Stimulated activated CD8-positive, alpha-beta memory T cell treated with anti-CD3 and anti-CD28 coated beads, Interleukin-12 subunit alpha, Interleukin-12 subunit beta, amount 100 ng/mL, for 4 hours (primary cell): ENCODE data around the gene HMBS.
"Not testable (repeated sequence)": the region's sequence is repeated elsewhere in the genome, so short reads cannot be mapped to it uniquely, and the experiment has no call there.

Experiments used
- DNase-seq: peaks from one replicate; pipeline ENCODE4 v3.0.0-alpha.2; 2020; ENCODE audit warnings: low read depth

HMBS gene

GRCh38 chr11:119100994-119101758, 16.5 kb downstream of the HMBS start:
- DNase-seq: no peak

DNA sequence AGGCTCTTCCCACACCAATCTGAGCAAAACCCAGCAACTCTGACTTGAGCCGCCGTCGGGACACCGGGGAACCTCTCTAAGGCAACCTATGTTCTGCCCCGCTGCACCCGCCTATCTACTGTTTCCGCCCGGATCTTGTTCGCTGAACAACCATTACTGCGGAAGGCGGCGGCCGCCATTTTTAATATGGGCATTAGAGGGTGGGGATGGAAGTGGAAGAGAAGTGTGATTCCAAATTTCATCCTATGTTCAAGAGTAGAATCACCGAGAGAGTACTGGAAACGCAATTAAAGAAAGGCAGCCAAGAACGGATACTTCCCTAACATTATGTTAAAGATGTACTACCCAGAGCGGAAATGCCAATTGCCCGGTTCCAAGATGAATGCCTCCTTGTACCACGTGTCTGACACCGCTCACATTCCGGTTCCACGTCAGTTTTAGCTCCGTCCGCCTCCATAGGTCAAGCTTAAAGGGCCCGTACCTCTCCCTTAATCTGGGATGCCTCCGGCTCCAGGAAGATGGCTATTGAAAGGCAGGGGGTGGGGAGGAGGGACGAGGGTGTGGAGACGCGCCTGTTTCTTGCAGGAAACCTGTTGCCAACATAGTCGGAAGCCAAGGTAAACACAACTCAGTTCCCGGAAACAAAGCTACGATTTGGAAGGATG, 17.2 kb downstream of the HMBS start, which contains the start of gene DPAGT1:
Gene DPAGT1 (minus strand): TSS at position 95 of the 665 bp plus-strand sequence. CDS start 198 bp downstream, outside the sequence.
- DNase-seq: peak; percentile 69

- DNase-seq: not testable (repeated sequence)
These were observed 18.5 kb downstream of the HMBS start for GRCh38 chr11:119103161-119103664.

DNA sequence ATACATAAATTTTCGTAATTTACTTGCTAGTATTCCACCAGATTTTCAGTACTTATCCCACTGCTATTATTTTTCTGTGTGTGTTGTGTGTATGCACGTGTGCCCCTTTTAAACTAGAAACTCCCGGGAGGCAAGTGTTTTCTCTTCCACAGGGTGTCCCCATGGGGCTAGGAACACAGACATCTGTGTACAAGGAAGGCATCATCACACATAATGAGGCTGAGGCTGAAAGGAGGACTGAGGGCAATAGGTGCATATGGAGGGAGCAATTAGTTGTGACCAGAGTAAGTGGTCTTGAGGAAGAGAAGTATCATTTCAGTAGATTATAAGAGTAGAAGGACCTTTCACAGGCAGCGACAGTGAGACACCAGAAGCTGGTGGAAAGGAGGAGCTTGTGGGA, 19.1 kb downstream of the HMBS start:
- no peak for DNase-seq

DNA sequence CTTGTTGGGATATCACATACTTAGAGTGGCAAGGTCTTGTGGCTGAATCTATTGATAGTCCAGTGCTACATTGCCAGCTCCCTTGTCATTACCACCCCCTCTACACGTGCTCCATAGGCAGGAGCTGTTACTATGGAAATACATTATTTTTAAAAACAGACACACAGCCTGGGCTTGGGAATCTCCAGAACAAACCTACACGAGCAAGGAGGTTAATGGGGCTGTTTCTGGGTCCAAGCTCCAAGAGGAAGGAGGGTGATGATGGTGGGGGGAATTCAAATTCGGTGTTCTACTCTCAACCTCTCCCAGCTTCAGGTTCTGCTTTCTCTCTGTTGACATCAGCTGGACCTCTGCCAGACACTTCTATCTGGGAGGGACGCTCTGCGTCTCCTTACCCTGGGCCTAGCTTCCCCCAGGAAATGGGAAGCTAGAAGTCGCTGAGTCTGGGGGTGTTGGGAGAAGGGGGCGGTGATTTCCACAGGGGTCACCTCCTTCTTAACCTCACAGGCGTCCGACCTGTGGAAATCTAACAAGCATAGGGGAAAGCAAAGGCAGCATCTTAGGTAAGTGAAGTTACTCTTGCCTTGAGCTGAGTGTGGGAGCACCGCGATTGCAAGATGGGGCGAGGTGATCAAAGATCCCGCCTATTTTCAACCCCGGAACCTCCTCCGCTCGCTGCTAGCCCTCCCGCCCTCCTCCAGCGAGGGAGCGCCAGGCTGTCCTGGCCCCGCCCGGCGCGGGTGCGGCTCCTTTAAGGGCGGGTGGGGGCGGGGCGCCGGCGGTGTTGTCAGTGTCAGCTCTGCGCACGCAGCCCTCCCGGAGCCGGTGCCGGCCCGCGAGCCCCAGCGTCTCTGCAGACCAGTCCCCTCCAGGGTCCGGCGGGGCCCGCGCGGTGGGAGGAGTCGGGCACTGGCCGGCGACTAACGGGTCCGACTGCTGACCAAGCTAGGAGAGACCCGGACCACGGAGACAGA, 22.2 kb downstream of the HMBS start, which contains the start of gene C2CD2L:
Gene C2CD2L (plus strand): TSS at position 781 of the 974 bp plus-strand sequence. CDS start 398 bp downstream, outside the sequence.
- DNase-seq: peak; percentile 82

- DNase-seq: no peak
These were observed 23.0 kb downstream of the HMBS start for GRCh38 chr11:119107538-119108145.

DNA sequence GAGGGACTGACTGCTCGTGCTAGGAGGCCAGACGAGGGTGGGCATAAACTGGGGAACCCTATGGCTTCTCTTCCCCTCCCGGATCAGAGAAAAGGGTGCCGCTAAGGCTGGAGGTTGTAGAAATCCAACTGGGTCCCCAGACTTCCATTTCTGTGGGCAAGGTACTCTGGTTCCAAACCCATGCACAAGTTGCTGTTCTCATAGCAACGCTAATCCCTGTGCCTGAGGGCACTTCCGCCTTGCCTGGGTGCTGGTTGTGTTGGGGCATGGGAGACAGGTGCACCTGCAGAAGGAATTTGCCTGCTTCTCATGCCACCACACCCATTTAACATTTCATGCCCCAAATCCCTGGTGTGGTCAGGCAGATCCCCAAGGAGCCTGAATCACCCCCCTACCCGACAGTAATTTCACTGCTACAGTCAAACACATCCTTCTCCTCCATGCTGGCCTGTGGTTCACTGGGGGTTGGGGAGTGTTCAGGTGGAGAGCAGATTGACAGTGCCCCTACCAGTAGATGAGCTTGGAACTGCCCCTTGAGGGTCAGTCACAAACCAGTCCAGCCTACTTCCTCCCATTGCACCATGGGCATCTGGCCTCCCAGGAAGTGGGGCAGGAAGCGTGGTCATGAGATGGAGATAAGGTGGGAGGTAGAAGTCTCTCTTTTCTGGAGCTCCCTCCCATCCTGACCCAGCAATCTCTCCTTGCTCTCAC, 23.6 kb downstream of the HMBS start:
- DNase-seq: no peak

DNA sequence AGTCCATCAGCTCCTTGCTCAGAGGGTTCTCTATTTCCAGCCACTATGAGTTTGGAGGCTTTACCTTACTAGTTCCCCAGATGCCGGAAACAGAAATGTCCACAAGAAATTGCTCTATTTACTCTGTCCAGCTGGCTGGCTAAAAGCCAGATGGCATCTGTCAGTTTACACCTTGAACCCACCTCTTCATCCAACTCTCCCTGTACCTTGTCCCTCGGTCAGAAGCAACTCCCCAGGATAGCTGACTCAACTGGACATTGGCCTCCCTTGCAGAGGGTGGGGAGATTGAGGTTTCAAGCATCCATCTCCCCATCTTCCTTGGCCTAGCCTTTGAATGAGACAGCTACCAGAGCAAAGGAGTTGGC, 24.2 kb downstream of the HMBS start:
- DNase-seq: no peak

GRCh38 chr11:119109843-119110242, 25.2 kb downstream of the HMBS start:
- DNase-seq: no peak

- DNase-seq: no peak
These were observed 25.8 kb downstream of the HMBS start for GRCh38 chr11:119110439-119110838.

GRCh38 chr11:119111361-119111925, 26.8 kb downstream of the HMBS start:
- no peak for DNase-seq

DNA sequence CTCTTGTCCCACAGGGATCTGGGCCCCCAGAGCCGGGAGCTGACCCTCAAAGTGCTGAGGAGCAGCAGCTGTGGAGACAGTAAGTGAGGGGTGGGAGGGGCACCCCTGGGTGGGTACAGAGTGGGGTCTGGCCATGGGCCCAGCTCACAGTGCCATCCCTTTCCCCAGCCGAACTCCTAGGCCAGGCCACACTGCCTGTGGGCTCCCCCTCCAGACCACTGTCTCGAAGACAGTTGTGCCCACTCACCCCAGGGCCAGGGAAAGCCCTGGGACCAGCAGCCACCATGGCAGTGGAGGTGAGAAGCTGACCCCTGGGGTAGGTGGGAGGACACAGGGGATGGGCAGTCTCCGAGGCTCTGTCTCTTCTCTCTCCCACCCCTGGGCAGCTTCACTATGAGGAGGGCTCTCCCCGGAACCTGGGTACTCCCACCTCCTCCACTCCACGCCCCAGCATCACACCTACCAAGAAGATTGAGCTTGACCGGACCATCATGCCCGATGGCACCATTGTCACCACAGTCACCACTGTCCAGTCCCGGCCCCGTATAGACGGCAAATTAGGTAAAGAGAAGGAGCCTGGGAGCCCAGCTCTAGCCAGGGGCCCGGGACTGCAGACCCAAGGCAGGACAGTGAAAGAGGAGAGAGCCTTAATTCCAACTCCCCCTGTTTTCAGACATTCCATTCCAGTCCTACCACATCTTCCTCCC, 27.8 kb downstream of the HMBS start:
- DNase-seq: no peak

DNA sequence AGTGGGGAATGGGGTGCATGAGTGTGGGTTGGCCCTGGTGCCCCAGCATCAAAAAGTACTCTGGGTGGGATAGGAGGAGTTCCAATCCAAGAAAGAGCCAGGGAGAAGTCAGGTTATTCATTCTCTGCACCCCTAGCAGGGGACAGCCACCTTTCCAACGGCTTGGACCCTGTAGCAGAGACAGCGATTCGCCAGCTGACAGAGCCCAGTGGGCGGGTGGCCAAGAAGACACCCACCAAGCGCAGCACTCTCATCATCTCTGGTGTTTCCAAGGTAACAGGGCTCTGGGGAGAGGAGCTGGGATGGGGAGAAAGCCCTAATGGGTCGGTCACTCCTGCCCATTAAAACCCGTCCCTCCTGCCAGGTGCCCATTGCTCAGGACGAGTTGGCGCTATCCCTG, 29.0 kb downstream of the HMBS start:
- no peak for DNase-seq

GRCh38 chr11:119114351-119114750, 29.7 kb downstream of the HMBS start:
- no peak for DNase-seq

DNA sequence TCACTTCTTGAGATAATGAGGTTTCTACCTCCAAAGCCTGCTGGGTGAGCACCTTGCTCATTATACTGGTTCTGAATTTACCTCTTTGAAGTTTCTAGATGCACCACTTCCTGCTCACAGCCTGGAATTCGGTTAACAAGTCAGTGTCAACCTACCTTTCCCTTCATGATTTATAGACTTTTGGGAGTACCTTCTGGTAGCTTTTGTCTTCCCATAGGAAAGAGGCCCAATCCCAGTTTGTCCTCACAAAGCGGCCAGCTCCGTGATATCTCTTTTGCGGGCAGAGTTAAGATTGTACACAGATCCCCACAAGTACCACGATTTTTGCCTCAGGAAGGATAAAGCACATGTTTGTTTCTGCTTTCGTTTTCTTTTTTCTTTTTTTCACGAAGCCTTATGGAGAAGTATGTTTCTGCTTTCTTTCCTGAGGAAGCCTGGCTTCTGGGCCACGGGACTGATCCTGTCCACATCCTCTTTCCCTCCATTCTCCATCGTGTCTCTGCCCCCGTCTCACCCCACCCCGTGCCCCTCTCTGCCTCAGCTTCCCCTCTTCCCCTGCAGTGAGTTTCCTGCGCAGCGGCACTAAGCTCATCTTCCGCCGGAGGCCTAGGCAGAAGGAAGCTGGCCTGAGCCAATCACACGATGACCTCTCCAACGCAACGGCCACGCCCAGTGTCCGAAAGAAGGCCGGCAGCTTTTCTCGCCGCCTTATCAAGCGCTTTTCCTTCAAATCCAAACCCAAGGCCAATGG, 31.0 kb downstream of the HMBS start:
- DNase-seq: no peak

- DNase-seq: no peak
These were observed 31.5 kb downstream of the HMBS start for GRCh38 chr11:119116235-119116594.

DNA sequence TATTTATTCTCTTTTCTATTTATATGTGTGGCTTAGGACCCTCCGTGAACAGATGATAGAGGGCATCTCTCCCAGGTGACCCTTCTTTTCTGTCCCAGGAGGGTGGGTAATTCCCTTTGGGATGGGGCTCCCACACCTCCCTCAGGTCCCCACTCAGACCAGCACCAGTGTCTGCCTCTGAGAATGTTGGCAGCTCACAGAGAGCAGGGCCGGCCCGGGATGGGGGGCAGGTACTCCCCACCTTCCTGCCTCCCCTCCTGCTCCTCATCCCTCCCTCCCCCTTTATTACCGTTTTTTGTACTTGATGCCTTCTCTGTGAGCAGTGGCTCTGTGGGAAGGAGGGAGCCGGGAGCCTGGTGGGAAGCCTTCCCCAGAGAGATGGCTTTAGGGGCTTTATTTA, 31.9 kb downstream of the HMBS start:
- no peak for DNase-seq

- DNase-seq: no peak
These were observed 32.5 kb downstream of the HMBS start for GRCh38 chr11:119117004-119117706.

DNA sequence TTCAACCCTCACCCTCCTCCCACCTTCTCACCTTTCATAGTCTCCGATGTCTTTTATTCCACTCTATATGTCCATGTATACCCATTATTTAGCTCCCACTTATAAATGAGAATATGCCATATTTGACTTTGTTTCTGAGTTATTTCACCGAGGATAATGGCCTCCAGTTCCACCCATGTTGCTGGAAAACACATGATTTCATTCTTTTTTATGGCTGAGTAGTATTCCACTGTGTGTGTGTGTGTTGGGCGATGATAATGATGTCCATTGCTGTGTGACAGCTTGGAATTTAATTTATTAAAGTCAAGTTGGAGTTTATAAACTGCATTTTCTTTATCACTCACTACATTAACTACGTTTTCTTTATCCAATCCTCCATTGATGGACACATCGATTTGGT, 33.5 kb downstream of the HMBS start:
- no peak for DNase-seq
